ENCODE results near the gene ARHGAP6.

The ARHGAP6 gene

GRCh38 chrX:11451151-11451550 lies 214.6 kb downstream of the ARHGAP6 start:
- DNase-seq: no peak

DNA sequence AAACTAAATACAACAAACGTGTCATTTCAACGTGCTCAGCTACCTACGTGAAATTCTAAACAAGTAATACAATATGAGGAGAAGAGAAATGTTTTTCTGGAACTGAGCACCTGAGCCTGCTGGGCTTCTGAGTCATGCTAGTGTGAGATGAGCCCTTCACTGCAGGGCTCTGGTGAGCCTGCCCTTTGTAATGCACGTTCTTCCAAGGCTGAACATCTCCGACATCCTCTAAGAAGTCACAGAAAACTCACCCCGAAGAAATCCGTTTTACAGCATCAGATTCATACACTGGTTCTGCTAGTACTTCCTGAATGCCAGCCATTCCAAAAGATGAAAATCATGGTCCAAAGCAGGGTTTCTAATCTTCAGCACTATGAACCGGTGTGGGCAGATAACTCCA lies 215.4 kb downstream of the ARHGAP6 start:
- no peak for DNase-seq

DNA sequence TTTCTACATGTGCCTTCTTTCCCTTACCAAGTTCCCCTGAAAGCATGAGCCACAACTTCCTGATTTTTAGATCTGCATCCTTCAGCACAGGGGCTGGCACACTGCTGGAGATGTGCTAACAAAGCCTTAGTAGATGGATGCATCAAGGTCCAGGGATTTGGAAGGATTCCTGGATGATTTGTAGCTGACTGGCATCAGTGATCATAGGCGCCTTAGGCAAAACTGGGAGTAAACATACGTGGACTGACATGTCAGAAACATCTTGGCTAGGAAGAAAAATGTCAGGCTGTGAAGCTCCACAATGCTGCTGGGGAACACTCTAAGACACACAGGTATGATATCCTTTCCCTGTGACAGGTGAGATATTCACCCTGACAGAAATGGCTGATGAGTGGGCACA lies 216.1 kb downstream of the ARHGAP6 start:
- no peak for DNase-seq

DNA sequence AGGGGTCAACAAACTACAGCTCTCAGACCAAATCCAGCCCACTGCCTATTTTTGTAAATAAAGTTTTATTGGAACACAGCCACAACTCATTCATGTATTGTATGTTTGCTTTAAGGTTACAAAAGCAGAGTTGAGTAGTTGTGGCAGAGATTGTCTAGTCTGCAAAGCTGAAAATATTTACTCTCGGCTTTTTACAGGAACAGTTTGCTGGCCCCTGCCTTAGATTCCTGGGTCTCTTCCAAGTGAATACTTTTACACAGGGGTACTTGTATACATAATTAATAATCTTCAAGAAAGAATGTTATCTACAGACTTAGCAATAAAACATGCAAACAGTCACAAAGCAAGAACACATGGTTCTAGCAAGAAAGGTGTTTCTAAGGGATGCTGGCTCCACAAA lies 218.3 kb downstream of the ARHGAP6 start:
- DNase-seq: no peak

GRCh38 chrX:11446949-11447348 lies 218.8 kb downstream of the ARHGAP6 start:
- no peak for DNase-seq

DNA sequence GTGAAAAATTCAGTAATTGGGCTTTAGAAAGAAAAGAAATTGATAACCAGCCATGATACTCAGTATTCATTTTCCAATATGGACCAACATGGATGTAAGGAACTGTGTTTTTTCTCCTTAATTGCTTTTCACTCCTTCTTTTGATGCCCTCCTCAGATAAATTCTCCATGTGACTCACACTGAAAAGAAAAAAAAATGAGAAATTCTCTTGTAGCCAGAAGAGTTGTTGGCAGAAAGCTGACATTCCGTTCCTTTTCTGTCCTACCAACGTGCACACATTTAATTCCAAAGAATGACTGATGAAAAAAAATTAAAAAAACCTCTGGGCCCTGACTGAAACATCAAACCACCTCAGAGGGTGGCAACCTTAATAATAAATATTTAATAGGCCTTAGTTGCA lies 219.4 kb downstream of the ARHGAP6 start:
- DNase-seq: no peak

DNA sequence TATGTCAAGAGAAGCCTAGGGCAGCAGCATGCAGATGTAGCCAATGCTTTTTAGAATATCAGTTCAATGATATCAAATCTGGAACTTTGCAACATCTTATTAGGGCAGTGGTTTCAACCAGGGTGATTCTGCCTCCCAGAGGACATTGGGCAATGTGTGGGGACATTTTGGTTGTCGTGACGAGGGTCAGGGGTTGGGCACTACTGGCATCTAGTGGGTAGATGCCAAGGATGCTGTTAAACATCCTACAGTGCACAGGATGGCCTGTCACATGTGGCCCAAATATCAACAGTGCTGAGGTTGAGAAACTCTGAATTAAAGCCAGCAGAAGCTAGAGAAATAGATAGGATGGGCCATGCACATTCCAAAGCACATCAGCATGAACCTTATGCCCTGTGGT lies 220.2 kb downstream of the ARHGAP6 start:
- DNase-seq: no peak

DNA sequence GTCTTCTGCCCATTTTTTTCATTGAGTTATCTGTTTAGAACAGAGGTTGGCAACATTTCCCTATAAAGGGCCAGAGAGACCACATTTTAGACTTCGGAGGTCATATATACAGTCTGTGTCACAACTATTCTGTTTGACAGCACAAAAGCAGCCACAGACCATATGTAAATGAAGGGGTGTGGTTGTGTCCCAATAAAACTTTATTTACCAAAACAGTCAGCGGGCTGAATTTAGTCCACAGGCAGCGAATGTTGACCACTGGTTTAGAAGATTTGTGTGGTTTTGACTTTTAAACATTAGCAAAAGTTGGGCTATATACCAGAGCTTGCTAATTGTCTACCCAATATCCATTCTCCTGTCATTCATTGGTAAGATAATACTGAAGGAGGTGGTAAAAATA lies 221.7 kb downstream of the ARHGAP6 start:
- DNase-seq: no peak

- DNase-seq: no peak
These were observed 225.9 kb downstream of the ARHGAP6 start for GRCh38 chrX:11439846-11440245.

DNA sequence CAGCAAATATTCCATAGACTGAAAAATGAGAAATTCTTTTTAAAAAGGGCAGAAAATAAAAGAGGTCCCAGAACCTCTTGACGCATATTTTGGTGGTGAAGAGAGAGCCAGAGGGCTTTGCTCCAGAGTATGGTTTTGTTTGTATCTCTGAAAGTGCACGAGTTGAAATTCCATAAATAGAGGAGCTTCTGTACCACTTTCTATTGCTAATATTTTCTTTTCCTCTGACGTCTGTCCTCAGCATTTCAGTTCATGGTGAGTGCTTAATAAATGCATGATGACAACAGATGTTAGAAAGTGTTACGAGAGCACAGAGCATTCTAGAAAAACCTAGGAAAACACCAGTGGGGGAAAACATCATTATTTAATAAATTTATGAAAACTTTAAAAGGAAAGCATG lies 227.0 kb downstream of the ARHGAP6 start:
- no peak for DNase-seq

GRCh38 chrX:11438380-11438723 lies 227.4 kb downstream of the ARHGAP6 start:
- no peak for DNase-seq

- DNase-seq: no peak
These were observed 227.9 kb downstream of the ARHGAP6 start for GRCh38 chrX:11437642-11438379.

- DNase-seq: no peak
These were observed 230.2 kb downstream of the ARHGAP6 start for GRCh38 chrX:11435568-11435967.

- DNase-seq: no peak
These were observed 231.1 kb downstream of the ARHGAP6 start for GRCh38 chrX:11434607-11435006.

DNA sequence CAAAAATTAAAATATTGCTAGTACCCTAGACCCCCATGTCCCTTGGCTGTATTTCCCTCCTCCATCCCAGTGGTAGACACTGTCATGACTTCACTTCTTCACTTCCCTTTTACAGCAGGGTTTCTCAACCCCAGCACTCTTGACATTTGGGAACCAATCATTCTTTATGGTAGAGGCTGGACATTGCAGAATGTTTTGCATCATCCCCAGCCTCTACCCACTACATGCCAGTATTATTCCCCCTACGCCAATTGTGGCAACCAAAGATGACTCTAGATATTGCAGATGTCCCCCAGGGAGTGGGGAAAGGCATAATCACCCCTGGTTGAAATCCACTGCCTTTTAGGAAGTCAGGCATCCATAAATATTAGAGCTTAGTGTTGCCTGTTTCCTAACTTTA lies 233.9 kb downstream of the ARHGAP6 start:
- DNase-seq: no peak

- DNase-seq: no peak
These were observed 235.4 kb downstream of the ARHGAP6 start for GRCh38 chrX:11430271-11430670.

- DNase-seq: no peak
These were observed 236.1 kb downstream of the ARHGAP6 start for GRCh38 chrX:11429538-11430085.

- no peak for DNase-seq
These were observed 238.2 kb downstream of the ARHGAP6 start for GRCh38 chrX:11427453-11428071.

DNA sequence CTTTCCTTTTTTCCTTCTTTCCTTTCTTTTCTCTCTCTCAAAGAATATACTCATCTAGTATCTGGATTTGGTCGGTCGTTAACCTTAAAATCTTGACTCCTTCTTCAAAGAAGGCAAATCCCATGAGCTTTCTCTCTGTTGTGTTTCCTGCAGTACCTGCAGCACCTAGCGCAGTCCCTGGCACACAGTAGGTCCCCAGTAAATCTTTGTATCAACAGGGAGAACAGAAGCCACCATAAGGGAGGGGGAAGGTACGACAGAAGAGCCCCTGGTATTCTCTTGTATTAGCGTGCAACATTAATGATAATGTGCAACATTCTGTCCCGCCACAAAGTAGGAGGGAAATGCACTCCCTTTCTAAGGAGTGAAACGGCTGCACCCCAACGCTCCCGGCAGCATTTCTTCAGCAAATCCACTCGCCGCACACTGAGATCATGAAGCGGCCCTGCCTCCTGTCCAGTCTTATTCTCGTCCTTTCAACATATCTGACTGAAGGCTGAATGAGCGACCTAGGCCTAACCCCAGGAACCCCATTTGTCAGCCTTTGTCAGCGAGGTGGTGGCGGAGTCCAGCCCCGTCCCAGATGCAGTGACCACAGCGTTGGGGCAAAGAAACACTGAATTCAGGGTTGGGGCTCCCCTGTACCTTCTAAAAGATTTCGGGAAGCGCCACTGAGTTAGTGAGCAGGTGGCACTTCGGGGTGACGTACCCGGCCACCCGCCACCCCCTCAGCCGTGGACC lies 238.8 kb downstream of the ARHGAP6 start:
- no peak for DNase-seq

GRCh38 chrX:11424903-11425674 lies 240.6 kb downstream of the ARHGAP6 start:
- no peak for DNase-seq

DNA sequence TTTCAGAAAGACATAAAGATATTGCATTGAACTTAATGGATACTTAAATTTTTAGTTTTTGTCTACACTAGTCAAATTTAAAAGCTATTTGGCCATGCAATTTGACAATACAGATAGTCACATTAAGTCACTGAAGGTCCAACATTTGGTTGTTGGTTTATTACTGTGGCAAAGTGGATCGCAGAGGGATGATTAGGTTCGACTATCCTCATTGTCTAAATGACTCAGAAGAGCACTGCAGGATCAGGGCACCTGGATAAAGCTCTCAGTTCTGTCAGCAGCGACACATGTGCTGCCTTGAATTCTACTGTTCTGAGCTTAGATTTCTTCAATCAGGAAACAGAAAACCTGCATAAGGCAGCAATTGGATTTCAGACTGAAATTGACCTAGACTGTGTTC lies 241.8 kb downstream of the ARHGAP6 start:
- DNase-seq: no peak

- no peak for DNase-seq
These were observed 242.3 kb downstream of the ARHGAP6 start for GRCh38 chrX:11423362-11423818.

GRCh38 chrX:11422525-11422857 lies 243.2 kb downstream of the ARHGAP6 start:
- DNase-seq: no peak

Data from cerebellar nuclear complex (tissue), 1 donor.